ENCODE data around the gene HIF3A. TPM values are rescaled to one million over a fixed set of nuclear protein-coding genes. Genes with fewer than 3 reads are reported as not detected.

The HIF3A gene
- total RNA-seq, 4 donors from 2014 or later, result 18.4 to 262 (median 91.2) TPM

GRCh38 chr19:46283771-46284170 lies 13.1 kb upstream of the HIF3A start:
- TF ChIP-seq, protein P1, sequence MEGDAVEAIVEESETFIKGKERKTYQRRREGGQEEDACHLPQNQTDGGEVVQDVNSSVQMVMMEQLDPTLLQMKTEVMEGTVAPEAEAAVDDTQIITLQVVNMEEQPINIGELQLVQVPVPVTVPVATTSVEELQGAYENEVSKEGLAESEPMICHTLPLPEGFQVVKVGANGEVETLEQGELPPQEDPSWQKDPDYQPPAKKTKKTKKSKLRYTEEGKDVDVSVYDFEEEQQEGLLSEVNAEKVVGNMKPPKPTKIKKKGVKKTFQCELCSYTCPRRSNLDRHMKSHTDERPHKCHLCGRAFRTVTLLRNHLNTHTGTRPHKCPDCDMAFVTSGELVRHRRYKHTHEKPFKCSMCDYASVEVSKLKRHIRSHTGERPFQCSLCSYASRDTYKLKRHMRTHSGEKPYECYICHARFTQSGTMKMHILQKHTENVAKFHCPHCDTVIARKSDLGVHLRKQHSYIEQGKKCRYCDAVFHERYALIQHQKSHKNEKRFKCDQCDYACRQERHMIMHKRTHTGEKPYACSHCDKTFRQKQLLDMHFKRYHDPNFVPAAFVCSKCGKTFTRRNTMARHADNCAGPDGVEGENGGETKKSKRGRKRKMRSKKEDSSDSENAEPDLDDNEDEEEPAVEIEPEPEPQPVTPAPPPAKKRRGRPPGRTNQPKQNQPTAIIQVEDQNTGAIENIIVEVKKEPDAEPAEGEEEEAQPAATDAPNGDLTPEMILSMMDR (IDR thresholded peaks at IDR 0.05), result no peak
- TF ChIP-seq POLR2A (IDR thresholded peaks at IDR 0.05), result no peak
- no peaks in the 10 kb centered on the region for H3K36me3 ChIP-seq
- H3K4me1 ChIP-seq, result no peaks in the 10 kb centered on the region
- H3K4me3 ChIP-seq, result no peak overlapping the region
- H3K27ac ChIP-seq, result no peak overlapping the region
- H3K9me3 ChIP-seq, result no peaks in the 10 kb centered on the region
- no peaks in the 10 kb centered on the region for H3K27me3 ChIP-seq
- DNase-seq, result no peak

- no peak for DNase-seq
- Histone ChIP-seq H3K27me3 (no peaks in the 10 kb centered on the region), H3K9me3 (no peaks in the 10 kb centered on the region), H3K4me1 (no peaks in the 10 kb centered on the region), H3K36me3 (no peaks in the 10 kb centered on the region), H3K27ac (no peak overlapping the region), H3K4me3 (no peak overlapping the region)
- no peak for TF ChIP-seq POLR2A (IDR thresholded peaks at IDR 0.05)
- TF ChIP-seq, protein P1 (IDR thresholded peaks at IDR 0.05), result no peak
Observed at GRCh38 chr19:46284635-46285034, 12.2 kb upstream of the HIF3A start.

DNA sequence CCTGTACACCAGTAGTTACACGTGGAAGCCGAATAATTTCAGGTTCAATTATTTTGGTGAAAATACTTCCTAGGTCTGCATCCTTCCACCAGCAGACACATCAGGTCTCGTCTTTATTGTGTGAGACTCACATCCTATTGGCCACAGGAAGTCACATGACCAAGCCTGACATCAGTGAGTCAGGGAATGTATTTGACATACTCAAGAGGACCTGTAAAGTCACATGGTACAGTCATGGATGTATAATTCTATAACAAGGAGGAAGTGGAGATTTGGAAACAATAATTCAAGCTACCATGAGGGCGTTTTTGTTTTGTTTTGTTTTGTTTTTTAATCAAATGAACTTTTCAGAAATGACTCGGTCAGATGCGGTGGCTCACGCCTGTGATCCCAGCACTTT lies 9.3 kb upstream of the HIF3A start:
- Histone ChIP-seq H3K27ac (no peak overlapping the region), H3K27me3 (no peaks in the 10 kb centered on the region), H3K9me3 (no peaks in the 10 kb centered on the region), H3K36me3 (no peaks in the 10 kb centered on the region), H3K4me1 (no peaks in the 10 kb centered on the region), H3K4me3 (no peak overlapping the region)
- DNase-seq, result no peak
- no peak for TF ChIP-seq POLR2A (IDR thresholded peaks at IDR 0.05)
- TF ChIP-seq, protein P1 (IDR thresholded peaks at IDR 0.05), result no peak

- no peaks in the 10 kb centered on the region for H3K9me3 ChIP-seq
- no peak for TF ChIP-seq POLR2A (IDR thresholded peaks at IDR 0.05)
- TF ChIP-seq, protein P1 (IDR thresholded peaks at IDR 0.05), result no peak
- no peaks in the 10 kb centered on the region for H3K4me1 ChIP-seq
- H3K4me3 ChIP-seq, result no peak overlapping the region
- DNase-seq, result peak in 1 of 3 donors; percentile 65
- H3K36me3 ChIP-seq, result no peaks in the 10 kb centered on the region
- no peaks in the 10 kb centered on the region for H3K27me3 ChIP-seq
- H3K27ac ChIP-seq, result peak overlapping the region in 2 of 4 donors; percentile 38 to 79
Observed at GRCh38 chr19:46288896-46289588, 7.8 kb upstream of the HIF3A start.

GRCh38 chr19:46289724-46290619 lies 6.9 kb upstream of the HIF3A start:
- TF ChIP-seq, protein P1 (IDR thresholded peaks at IDR 0.05), result no peak
- no peaks in the 10 kb centered on the region for H3K36me3 ChIP-seq
- no peak overlapping the region for H3K4me3 ChIP-seq
- peak overlapping the region in 2 of 4 donors; percentile 38 to 79 for H3K27ac ChIP-seq
- no peaks in the 10 kb centered on the region for H3K27me3 ChIP-seq
- DNase-seq, result no peak
- no peaks in the 10 kb centered on the region for H3K9me3 ChIP-seq
- H3K4me1 ChIP-seq, result no peaks in the 10 kb centered on the region
